Inflammatory macrophage treated with lipopolysaccharide for 4 hours (primary cell): ENCODE results near the gene SUN3.

Source experiments
- DNase-seq: peaks from one replicate; pipeline ENCODE4 v3.0.0-alpha.2; 2020

The SUN3 gene

GRCh38 chr7:47970761-47971160, 58.1 kb downstream of the SUN3 start:
- peak; percentile 84 for DNase-seq

GRCh38 chr7:47968847-47969774, 59.8 kb downstream of the SUN3 start:
- DNase-seq = peak; percentile 57

GRCh38 chr7:47967708-47968107, 61.2 kb downstream of the SUN3 start:
- DNase-seq = no peak

GRCh38 chr7:47967123-47967522, 61.8 kb downstream of the SUN3 start:
- DNase-seq = no peak

- DNase-seq = no peak
Observed at GRCh38 chr7:47965456-47965855, 63.5 kb downstream of the SUN3 start.

- DNase-seq = no peak
Observed at GRCh38 chr7:47962262-47962661, 66.6 kb downstream of the SUN3 start.

- peak; percentile 53 for DNase-seq
Observed at GRCh38 chr7:47957156-47957555, 71.8 kb downstream of the SUN3 start.

GRCh38 chr7:47956220-47956619, 72.7 kb downstream of the SUN3 start:
- no peak for DNase-seq

GRCh38 chr7:47954231-47954911, 74.5 kb downstream of the SUN3 start:
- DNase-seq = no peak

- DNase-seq = no peak
Observed at GRCh38 chr7:47953822-47954221, 75.1 kb downstream of the SUN3 start.

- DNase-seq = no peak
Observed at GRCh38 chr7:47952224-47952623, 76.7 kb downstream of the SUN3 start.

- DNase-seq = no peak
Observed at GRCh38 chr7:47951374-47951773, 77.5 kb downstream of the SUN3 start.

- no peak for DNase-seq
Observed at GRCh38 chr7:47950714-47951113, 78.2 kb downstream of the SUN3 start.

GRCh38 chr7:47949703-47950102, 79.2 kb downstream of the SUN3 start:
- DNase-seq = no peak

GRCh38 chr7:47948141-47948790, 80.6 kb downstream of the SUN3 start, which contains the start of gene PKD1L1:
TSS of gene PKD1L1 (minus strand) at chr7:47948466. CDS start at chr7:47948440, 26 bp downstream.
- DNase-seq = no peak

GRCh38 chr7:47947355-47947749, 81.6 kb downstream of the SUN3 start:
- no peak for DNase-seq

- DNase-seq = no peak
Observed at GRCh38 chr7:47946581-47947354, 82.1 kb downstream of the SUN3 start.

GRCh38 chr7:47945261-47946015, 83.5 kb downstream of the SUN3 start:
- peak; percentile 78 for DNase-seq

GRCh38 chr7:47944536-47945260, 84.2 kb downstream of the SUN3 start:
- DNase-seq = no peak

- DNase-seq = no peak
Observed at GRCh38 chr7:47943676-47944474, 85.0 kb downstream of the SUN3 start.
